ENCODE results near the gene MEGF6. TPM values are rescaled to one million over a fixed set of nuclear protein-coding genes. Genes with fewer than 3 reads are reported as not detected.

Gene MEGF6
- total and polyA plus RNA-seq, 9 of the 15 experiments (the other 6 are each of a cell fraction or from before 2014, with no cell fraction given): 0.03 to 1.7 (median 0.24) TPM; not detected in 3

GRCh38 chr1:3649342-3650247 lies 38.3 kb upstream of the MEGF6 start, which contains the start of gene WRAP73 (continued):
- TF ChIP-seq DEAF1 (CRISPR knock-in tag; IDR thresholded peaks at IDR 0.05) (no peak), REST (IDR thresholded peaks at IDR 0.05; ENCODE audit: borderline replicate concordance) (no peak), REST (CRISPR knock-in tag; IDR thresholded peaks at IDR 0.05; ENCODE audit: low read depth) (0 out of 2 replicates have a peak, but pooled peaks have one; percentile 16), ZNF12 (CRISPR knock-in tag; IDR thresholded peaks at IDR 0.05) (no peak), ZNF133 (CRISPR knock-in tag; IDR thresholded peaks at IDR 0.05) (no peak), HES1 (IDR thresholded peaks at IDR 0.05; ENCODE audit: low read depth) (no peak), ZNF174 (CRISPR knock-in tag; IDR thresholded peaks at IDR 0.05) (no peak), NR2C1 (IDR thresholded peaks at IDR 0.05) (no peak; the same call in 1 of the 2 replicates), NR2C1 (tag; IDR thresholded peaks at IDR 0.05) (peak; percentile 65), GATAD2B (IDR thresholded peaks at IDR 0.05; ENCODE audit: borderline replicate concordance) (0 out of 2 replicates have a peak, but pooled peaks have one; percentile 66), ZKSCAN8 (CRISPR knock-in tag; IDR thresholded peaks at IDR 0.05) (no peak), TAF9B (IDR thresholded peaks at IDR 0.05; ENCODE audit: partially characterized antibody) (no peak)
- TF ChIP-seq, protein P1, sequence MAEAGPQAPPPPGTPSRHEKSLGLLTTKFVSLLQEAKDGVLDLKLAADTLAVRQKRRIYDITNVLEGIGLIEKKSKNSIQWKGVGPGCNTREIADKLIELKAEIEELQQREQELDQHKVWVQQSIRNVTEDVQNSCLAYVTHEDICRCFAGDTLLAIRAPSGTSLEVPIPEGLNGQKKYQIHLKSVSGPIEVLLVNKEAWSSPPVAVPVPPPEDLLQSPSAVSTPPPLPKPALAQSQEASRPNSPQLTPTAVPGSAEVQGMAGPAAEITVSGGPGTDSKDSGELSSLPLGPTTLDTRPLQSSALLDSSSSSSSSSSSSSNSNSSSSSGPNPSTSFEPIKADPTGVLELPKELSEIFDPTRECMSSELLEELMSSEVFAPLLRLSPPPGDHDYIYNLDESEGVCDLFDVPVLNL (CRISPR knock-in tag; IDR thresholded peaks at IDR 0.05; ENCODE audit: low read depth): no peak
- TF ChIP-seq, protein P2, sequence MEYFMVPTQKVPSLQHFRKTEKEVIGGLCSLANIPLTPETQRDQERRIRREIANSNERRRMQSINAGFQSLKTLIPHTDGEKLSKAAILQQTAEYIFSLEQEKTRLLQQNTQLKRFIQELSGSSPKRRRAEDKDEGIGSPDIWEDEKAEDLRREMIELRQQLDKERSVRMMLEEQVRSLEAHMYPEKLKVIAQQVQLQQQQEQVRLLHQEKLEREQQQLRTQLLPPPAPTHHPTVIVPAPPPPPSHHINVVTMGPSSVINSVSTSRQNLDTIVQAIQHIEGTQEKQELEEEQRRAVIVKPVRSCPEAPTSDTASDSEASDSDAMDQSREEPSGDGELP (CRISPR knock-in tag; IDR thresholded peaks at IDR 0.05; ENCODE audit: borderline replicate concordance): peak; percentile 76

Measured in K562 (cell line).